ENCODE measurements around the gene LY6G6C. TPM values are rescaled to one million over a fixed set of nuclear protein-coding genes. Genes with fewer than 3 reads are reported as not detected.

The LY6G6C gene
- total and polyA plus RNA-seq, 10 of the 15 experiments (the other 5 are each of a cell fraction or from before 2014, with no cell fraction given): not detected

DNA sequence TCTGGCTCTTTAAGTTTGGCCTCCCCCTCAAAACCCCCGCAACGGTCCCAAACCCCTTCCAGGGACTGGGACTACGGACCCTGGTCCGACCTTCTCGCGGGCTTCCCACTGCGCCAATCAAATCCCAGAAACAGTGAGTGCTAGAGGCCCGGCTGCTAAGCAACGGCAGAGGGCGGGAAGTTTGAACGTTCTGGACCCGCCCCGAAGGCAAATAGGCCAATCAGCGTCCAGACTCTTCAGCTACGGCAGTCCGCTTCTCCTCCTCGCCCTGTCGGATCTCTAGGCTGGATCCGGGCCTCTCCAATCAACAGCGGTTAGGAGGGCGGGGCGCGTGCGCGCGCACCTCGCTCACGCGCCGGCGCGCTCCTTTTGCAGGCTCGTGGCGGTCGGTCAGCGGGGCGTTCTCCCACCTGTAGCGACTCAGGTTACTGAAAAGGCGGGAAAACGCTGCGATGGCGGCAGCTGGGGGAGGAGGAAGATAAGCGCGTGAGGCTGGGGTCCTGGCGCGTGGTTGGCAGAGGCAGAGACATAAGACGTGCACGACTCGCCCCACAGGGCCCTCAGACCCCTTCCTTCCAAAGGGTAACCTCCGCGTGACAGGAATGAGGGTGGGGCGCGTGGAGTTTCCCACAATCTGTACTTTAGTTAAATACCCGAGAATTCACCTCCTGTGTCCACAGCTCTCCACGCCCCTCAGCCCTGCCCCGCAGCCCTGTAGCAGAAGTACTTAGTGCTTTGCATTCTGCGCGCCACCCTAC is 18.3 kb upstream of the LY6G6C start, which contains the start of gene MSH5 (continued):
- TF ChIP-seq, protein P1, sequence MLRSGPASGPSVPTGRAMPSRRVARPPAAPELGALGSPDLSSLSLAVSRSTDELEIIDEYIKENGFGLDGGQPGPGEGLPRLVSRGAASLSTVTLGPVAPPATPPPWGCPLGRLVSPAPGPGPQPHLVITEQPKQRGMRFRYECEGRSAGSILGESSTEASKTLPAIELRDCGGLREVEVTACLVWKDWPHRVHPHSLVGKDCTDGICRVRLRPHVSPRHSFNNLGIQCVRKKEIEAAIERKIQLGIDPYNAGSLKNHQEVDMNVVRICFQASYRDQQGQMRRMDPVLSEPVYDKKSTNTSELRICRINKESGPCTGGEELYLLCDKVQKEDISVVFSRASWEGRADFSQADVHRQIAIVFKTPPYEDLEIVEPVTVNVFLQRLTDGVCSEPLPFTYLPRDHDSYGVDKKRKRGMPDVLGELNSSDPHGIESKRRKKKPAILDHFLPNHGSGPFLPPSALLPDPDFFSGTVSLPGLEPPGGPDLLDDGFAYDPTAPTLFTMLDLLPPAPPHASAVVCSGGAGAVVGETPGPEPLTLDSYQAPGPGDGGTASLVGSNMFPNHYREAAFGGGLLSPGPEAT (IDR thresholded peaks at IDR 0.05; ENCODE audit: low read depth): peak; percentile 43; the same call in 1 of the 2 replicates
- TF ChIP-seq MXI1 (IDR thresholded peaks at IDR 0.05; ENCODE audit: low read depth, low read length) (peak; percentile 91), SREBF2 (IDR thresholded peaks at IDR 0.05; ENCODE audit: low read length) (no peak), MEF2B (IDR thresholded peaks at IDR 0.05; ENCODE audit: partially characterized antibody, poor library complexity, severe bottlenecking) (no peak), BACH1 (IDR thresholded peaks at IDR 0.05; ENCODE audit: borderline replicate concordance) (peak; percentile 60; the same call in 1 of the 2 replicates), DPF2 (IDR thresholded peaks at IDR 0.05) (peak; percentile 44; the same call in 1 of the 2 replicates), TCF7 (IDR thresholded peaks at IDR 0.05; ENCODE audit: borderline replicate concordance) (no peak), SRF (IDR thresholded peaks at IDR 0.05; ENCODE audit: low read depth in 2 of 2, low read length in 2 of 2) (no peak), CEBPB (IDR thresholded peaks at IDR 0.05; ENCODE audit: borderline replicate concordance in 1 of 2, low read depth in 2 of 2, low read length in 2 of 2) (no peak), IKZF2 (IDR thresholded peaks at IDR 0.05) (peak; percentile 48 to 68; a peak in 2 of 4 replicates), CHD4 (IDR thresholded peaks at IDR 0.05) (no peak), ZNF384 (IDR thresholded peaks at IDR 0.05; ENCODE audit: borderline replicate concordance, low read depth, low read length) (no peak), WRNIP1 (IDR thresholded peaks at IDR 0.05; ENCODE audit: borderline replicate concordance, low read depth, low read length) (no peak), SMAD1 (IDR thresholded peaks at IDR 0.05; ENCODE audit: low read depth, partially characterized antibody) (no peak)
- TF ChIP-seq, protein P2, sequence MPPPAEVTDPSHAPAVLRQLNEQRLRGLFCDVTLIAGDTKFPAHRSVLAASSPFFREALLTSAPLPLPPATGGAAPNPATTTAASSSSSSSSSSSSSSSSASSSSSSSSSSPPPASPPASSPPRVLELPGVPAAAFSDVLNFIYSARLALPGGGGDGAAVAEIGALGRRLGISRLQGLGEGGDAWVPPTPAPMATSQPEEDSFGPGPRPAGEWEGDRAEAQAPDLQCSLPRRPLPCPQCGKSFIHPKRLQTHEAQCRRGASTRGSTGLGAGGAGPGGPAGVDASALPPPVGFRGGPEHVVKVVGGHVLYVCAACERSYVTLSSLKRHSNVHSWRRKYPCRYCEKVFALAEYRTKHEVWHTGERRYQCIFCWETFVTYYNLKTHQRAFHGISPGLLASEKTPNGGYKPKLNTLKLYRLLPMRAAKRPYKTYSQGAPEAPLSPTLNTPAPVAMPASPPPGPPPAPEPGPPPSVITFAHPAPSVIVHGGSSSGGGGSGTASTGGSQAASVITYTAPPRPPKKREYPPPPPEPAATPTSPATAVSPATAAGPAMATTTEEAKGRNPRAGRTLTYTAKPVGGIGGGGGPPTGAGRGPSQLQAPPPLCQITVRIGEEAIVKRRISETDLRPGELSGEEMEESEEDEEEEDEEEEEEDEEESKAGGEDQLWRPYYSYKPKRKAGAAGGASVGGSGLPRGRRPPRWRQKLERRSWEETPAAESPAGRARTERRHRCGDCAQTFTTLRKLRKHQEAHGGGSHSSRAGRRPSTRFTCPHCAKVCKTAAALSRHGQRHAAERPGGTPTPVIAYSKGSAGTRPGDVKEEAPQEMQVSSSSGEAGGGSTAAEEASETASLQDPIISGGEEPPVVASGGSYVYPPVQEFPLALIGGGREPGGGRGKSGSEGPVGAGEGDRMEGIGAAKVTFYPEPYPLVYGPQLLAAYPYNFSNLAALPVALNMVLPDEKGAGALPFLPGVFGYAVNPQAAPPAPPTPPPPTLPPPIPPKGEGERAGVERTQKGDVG (CRISPR knock-in tag; IDR thresholded peaks at IDR 0.05): no peak
- TF ChIP-seq, protein P3, sequence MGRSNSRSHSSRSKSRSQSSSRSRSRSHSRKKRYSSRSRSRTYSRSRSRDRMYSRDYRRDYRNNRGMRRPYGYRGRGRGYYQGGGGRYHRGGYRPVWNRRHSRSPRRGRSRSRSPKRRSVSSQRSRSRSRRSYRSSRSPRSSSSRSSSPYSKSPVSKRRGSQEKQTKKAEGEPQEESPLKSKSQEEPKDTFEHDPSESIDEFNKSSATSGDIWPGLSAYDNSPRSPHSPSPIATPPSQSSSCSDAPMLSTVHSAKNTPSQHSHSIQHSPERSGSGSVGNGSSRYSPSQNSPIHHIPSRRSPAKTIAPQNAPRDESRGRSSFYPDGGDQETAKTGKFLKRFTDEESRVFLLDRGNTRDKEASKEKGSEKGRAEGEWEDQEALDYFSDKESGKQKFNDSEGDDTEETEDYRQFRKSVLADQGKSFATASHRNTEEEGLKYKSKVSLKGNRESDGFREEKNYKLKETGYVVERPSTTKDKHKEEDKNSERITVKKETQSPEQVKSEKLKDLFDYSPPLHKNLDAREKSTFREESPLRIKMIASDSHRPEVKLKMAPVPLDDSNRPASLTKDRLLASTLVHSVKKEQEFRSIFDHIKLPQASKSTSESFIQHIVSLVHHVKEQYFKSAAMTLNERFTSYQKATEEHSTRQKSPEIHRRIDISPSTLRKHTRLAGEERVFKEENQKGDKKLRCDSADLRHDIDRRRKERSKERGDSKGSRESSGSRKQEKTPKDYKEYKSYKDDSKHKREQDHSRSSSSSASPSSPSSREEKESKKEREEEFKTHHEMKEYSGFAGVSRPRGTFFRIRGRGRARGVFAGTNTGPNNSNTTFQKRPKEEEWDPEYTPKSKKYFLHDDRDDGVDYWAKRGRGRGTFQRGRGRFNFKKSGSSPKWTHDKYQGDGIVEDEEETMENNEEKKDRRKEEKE (IDR thresholded peaks at IDR 0.05): no peak
- TF ChIP-seq, protein P4, sequence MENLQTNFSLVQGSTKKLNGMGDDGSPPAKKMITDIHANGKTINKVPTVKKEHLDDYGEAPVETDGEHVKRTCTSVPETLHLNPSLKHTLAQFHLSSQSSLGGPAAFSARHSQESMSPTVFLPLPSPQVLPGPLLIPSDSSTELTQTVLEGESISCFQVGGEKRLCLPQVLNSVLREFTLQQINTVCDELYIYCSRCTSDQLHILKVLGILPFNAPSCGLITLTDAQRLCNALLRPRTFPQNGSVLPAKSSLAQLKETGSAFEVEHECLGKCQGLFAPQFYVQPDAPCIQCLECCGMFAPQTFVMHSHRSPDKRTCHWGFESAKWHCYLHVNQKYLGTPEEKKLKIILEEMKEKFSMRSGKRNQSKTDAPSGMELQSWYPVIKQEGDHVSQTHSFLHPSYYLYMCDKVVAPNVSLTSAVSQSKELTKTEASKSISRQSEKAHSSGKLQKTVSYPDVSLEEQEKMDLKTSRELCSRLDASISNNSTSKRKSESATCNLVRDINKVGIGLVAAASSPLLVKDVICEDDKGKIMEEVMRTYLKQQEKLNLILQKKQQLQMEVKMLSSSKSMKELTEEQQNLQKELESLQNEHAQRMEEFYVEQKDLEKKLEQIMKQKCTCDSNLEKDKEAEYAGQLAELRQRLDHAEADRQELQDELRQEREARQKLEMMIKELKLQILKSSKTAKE (IDR thresholded peaks at IDR 0.05; ENCODE audit: low read depth, poor library complexity, severe bottlenecking): no peak

Measured in GM12878 (cell line).